ENCODE measurements around the gene GOLPH3L. TPM values are rescaled to one million over a fixed set of nuclear protein-coding genes. Genes with fewer than 3 reads are reported as not detected.
A peak's percentile ranks its signal among the peaks of the same experiment; 100 is the strongest.

The GOLPH3L gene
- total RNA-seq, 4 donors from 2014 or later = 18.4 to 36.6 (median 25.7) TPM

DNA sequence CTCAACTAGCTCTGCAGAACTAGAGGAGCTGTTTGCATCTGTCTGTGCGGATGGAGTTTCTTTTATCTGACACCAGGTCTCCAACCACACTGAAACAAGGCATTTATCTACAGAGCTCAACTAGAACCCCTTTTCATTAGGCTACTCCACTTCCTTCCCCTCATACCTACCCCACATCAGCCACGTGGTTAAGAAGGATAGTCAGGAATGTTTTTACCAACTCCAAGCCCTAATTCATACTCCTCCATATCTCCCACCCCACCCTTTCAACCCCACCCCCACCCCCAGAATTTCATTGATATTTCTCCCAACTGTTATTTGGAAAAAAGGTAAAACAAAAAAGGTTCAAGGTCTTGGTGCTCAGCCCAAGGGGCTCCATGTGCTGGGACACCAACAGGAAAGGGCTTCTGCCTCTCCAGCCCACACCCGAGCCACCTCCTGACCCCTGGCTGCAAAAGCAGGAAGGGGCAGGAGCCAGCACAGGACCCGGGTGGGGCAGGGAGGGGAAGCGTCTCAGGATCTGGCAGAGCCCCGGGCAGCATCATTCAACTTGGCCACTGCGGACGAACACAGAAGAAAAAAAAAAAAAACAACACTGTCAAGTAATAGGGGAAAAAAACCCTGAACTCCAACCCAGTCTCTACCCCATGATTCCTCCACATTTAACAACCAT, 74.5 kb downstream of the GOLPH3L start:
- Histone ChIP-seq H3K36me3 (peaks cover 57% of the 10 kb centered on the region), H3K4me1 (peaks cover 80% of the 10 kb centered on the region), H3K27ac (peak overlapping the region; percentile 96), H3K9me3 (no peaks in the 10 kb centered on the region), H3K27me3 (no peaks in the 10 kb centered on the region), H3K4me3 (no peak overlapping the region)
- peak; percentile 80 to 85 for DNase-seq (ENCODE audit: low spot score in 2 of 2)
- TF ChIP-seq, protein P1, sequence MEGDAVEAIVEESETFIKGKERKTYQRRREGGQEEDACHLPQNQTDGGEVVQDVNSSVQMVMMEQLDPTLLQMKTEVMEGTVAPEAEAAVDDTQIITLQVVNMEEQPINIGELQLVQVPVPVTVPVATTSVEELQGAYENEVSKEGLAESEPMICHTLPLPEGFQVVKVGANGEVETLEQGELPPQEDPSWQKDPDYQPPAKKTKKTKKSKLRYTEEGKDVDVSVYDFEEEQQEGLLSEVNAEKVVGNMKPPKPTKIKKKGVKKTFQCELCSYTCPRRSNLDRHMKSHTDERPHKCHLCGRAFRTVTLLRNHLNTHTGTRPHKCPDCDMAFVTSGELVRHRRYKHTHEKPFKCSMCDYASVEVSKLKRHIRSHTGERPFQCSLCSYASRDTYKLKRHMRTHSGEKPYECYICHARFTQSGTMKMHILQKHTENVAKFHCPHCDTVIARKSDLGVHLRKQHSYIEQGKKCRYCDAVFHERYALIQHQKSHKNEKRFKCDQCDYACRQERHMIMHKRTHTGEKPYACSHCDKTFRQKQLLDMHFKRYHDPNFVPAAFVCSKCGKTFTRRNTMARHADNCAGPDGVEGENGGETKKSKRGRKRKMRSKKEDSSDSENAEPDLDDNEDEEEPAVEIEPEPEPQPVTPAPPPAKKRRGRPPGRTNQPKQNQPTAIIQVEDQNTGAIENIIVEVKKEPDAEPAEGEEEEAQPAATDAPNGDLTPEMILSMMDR (IDR thresholded peaks at IDR 0.05) = no peak
- TF ChIP-seq POLR2A (IDR thresholded peaks at IDR 0.05) (no peak), POLR2AphosphoS5 (IDR thresholded peaks at IDR 0.05) (no peak), EP300 (IDR thresholded peaks at IDR 0.05) (no peak)
- WGBS = 17% methylated on average over 8 of the region's 8 CpGs

DNA sequence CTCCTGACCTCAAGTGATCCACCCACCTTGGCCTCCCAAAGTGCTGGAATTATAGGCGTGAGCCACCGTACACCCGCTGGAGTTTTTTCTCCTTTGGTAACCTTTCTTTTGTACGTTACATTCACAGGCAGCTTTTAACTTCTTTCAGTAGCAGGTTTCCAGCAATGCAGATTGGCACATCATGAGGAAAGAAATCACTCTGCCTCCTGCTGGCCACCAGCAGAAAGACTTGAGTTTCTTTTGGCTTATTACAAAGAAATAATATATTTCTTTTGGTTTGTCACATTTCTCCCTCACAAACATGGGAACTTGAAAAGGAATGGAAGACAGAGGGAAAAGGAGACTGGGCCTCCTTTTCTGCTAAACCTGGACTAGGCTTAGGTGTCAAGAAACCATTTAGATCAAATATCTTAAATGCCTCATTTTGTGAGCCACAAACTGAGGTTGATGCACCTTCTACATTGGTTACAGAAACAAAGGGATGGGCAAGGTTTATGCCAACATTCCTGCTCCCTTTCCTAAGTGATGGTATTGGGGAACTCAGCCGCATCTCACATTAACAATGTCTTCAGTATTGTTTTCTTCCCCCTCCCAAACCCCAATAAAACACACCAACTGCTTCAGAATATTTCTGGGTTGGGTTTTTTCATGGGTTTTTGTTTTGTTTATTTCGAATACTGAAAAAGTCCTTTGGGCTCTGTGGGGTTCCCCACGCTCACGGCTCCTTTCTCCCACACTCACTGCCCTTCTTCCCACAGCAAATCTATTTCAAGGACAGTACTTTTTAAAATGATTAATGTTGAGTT, 75.3 kb downstream of the GOLPH3L start:
- Histone ChIP-seq H3K36me3 (peaks cover 51% of the 10 kb centered on the region), H3K27me3 (no peaks in the 10 kb centered on the region), H3K4me1 (peaks cover 73% of the 10 kb centered on the region), H3K9me3 (no peaks in the 10 kb centered on the region), H3K4me3 (no peak overlapping the region), H3K27ac (peak overlapping the region; percentile 96)
- WGBS = 62% methylated on average over 8 of the region's 8 CpGs
- TF ChIP-seq POLR2AphosphoS5 (IDR thresholded peaks at IDR 0.05) (no peak), POLR2A (IDR thresholded peaks at IDR 0.05) (no peak)
- TF ChIP-seq, protein P1 (IDR thresholded peaks at IDR 0.05) = peak; percentile 49 to 59
- DNase-seq (ENCODE audit: low spot score in 2 of 2) = peak in 1 of 2 donors; percentile 15

DNA sequence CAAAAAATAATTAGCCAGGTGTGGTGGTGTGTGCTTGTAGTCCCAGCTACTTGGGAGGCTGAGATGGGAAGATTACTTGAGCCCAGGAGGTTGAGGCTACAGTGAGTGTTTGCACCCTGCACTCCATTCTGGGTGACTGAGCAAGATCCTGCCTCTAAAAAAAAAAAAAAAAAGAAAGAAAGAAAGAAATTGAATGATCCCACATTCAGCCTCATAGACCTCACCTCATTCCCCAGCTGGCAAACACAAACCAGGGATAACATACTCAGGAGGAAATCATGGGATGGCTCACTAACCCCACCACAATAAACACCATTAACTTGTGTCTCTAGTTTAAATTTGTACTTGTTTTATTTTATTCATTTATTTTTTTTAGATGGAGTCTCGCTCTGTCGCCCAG, 76.0 kb downstream of the GOLPH3L start:
- no peak for DNase-seq (ENCODE audit: low spot score in 2 of 2)
- 100% methylated on average over 2 of the region's 2 CpGs for WGBS
- Histone ChIP-seq H3K4me1 (peaks cover 66% of the 10 kb centered on the region), H3K9me3 (no peaks in the 10 kb centered on the region), H3K27ac (peak overlapping the region; percentile 96), H3K4me3 (no peak overlapping the region), H3K36me3 (peaks cover 50% of the 10 kb centered on the region), H3K27me3 (no peaks in the 10 kb centered on the region)
- TF ChIP-seq POLR2A (IDR thresholded peaks at IDR 0.05) (no peak), EP300 (IDR thresholded peaks at IDR 0.05) (no peak), POLR2AphosphoS5 (IDR thresholded peaks at IDR 0.05) (no peak)
- TF ChIP-seq, protein P1 (IDR thresholded peaks at IDR 0.05) = no peak

DNA sequence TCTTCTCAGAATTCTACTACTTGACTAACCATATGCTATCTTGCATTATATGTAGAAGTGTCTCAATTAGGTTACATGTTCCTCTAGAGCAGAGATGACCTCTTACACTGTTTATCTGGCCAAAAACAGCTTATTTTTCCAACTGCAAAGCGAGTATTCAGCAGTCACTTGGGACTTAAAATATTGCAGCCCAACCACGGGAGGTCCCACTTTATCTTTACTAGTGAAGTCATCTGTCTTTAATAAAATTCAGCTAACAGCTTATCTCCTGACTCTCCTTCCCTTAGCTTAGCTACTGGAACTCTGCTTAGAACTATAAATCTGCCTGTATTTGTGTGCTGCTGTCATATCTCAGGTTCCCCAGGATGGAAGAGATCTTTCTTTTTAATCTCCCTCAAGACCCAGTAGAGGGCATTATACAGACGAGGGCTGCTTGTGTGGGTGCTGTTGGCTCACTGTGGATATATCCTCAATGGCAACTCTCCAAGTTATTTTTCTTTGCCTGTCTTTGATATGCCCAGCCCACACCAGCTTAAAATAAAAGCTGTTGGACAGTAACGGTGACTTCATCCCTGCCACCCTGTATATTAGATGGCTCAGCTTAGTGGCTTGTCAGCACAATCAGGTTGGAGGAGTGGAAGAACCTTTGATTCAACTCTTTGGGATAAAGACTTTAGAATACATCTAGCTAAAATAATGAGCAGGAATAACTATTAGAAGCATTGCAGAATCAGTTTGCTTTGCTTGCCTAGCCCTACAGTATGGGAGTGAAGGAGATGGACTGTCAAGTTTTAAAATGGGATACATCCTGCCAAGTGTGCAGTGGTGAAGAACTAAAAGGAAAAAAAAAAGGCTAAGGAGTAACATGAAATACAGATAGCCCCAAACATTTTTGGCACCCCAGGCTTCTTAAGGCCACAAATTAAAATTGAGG, 77.1 kb downstream of the GOLPH3L start:
- peak overlapping the region; percentile 96 for H3K27ac ChIP-seq
- H3K36me3 ChIP-seq = peaks cover 41% of the 10 kb centered on the region
- no peaks in the 10 kb centered on the region for H3K9me3 ChIP-seq
- 26% methylated on average over 4 of the region's 4 CpGs for WGBS
- no peak overlapping the region for H3K4me3 ChIP-seq
- no peak for DNase-seq (ENCODE audit: low spot score in 2 of 2)
- TF ChIP-seq POLR2AphosphoS5 (IDR thresholded peaks at IDR 0.05) (no peak), EP300 (IDR thresholded peaks at IDR 0.05) (no peak), POLR2A (IDR thresholded peaks at IDR 0.05) (peak in 1 of 2 donors; percentile 1)
- TF ChIP-seq, protein P1 (IDR thresholded peaks at IDR 0.05) = no peak
- H3K27me3 ChIP-seq = no peaks in the 10 kb centered on the region
- peaks cover 59% of the 10 kb centered on the region for H3K4me1 ChIP-seq

Data from suprapubic skin (tissue), 4 donors.